Ascending aorta (tissue), 2 donors: ENCODE results near the gene DAB1. TPM values are rescaled to one million over a fixed set of nuclear protein-coding genes. Genes with fewer than 3 reads are reported as not detected.

Source experiments
- DNase-seq, 2 donors: peaks; one replicate each; pipeline ENCODE4 v3.0.0-alpha.2; 2019; ENCODE audit warnings: low spot score in 2 of 2
- H3K27ac ChIP-seq, 2 donors: fragments of 200-600 bp; sonication (generic); one replicate each; pipeline ENCODE4 v1.5.1; 2016 to 2017; ENCODE audit warnings: mild to moderate bottlenecking in 1 of 2
- H3K27me3 ChIP-seq: fragments of 200-600 bp; sonication (generic); one replicate; pipeline ENCODE4 v1.5.1; 2017
- H3K36me3 ChIP-seq, 2 donors: fragments of 200-600 bp; sonication (generic); one replicate each; pipeline ENCODE4 v1.5.1; 2016
- H3K4me1 ChIP-seq, 2 donors: fragments of 200-600 bp; sonication (generic); one replicate each; pipeline ENCODE4 v1.5.1; 2016 to 2017; ENCODE audit warnings: mild to moderate bottlenecking in 1 of 2
- H3K4me3 ChIP-seq, 2 donors: fragments of 200-600 bp; sonication (generic); one replicate each; pipeline ENCODE4 v1.5.1; 2016 to 2017; ENCODE audit warnings: mild to moderate bottlenecking in 1 of 2
- H3K9me3 ChIP-seq, 2 donors: fragments of 200-600 bp; sonication (generic); one replicate each; pipeline ENCODE4 v1.5.1; 2016
- intact Hi-C: fragments of 100-400 bp; cut with DNase I; formaldehyde crosslinking; loops from one replicate; pipeline ENCODE4 v1.15.1; 2023
- total RNA-seq: library from RNA; depleted of rRNA; stranded (reverse); fragments of >200 nt; gene quantifications from one replicate; pipeline ENCODE4 v1.1.0, GENCODE V29; 2016
- TF ChIP-seq, protein P1 (sequence below), 3 experiments: fragments of 200-600 bp in 2 of 3; fragments of 450-650 bp in 1 of 3; sonication (generic) in 2 of 3; IDR thresholded peaks; one replicate each; pipeline ENCODE4 v1.5.1; 2016 to 2019; ENCODE audit warnings: antibody characterized with exemption in 3 of 3, mild to moderate bottlenecking in 1 of 3, moderate library complexity in 1 of 3

Gene DAB1
- total RNA-seq, 1 donor from 2014 or later = not detected

DNA sequence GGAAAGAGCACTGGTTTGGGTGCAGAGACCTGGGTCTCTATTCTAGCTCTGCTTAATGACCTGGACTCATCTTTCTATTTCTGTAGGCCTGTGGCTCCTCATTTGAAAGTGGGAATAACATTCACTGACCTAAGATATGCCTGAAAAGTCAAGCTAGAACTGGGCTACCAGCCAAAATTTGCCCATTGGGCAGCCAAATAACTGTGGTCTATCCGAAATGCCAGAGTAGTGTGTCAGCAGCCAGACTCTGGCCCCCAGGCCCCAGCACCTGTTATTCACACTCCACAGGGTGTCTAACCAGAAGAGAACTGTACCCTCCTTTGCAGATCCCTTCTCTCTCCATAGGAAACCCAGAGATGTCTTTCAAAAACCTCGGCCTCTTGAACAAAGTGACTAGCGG, 12.6 kb downstream of the DAB1 start:
- Histone ChIP-seq H3K27ac (no peak overlapping the region), H3K4me3 (no peak overlapping the region), H3K36me3 (no peaks in the 10 kb centered on the region), H3K9me3 (peaks cover 0 to 5% of the 10 kb centered on the region in 2 donors), H3K4me1 (no peaks in the 10 kb centered on the region), H3K27me3 (no peaks in the 10 kb centered on the region)
- intact Hi-C loops = no loop called here
- no peak for DNase-seq
- TF ChIP-seq, protein P1, sequence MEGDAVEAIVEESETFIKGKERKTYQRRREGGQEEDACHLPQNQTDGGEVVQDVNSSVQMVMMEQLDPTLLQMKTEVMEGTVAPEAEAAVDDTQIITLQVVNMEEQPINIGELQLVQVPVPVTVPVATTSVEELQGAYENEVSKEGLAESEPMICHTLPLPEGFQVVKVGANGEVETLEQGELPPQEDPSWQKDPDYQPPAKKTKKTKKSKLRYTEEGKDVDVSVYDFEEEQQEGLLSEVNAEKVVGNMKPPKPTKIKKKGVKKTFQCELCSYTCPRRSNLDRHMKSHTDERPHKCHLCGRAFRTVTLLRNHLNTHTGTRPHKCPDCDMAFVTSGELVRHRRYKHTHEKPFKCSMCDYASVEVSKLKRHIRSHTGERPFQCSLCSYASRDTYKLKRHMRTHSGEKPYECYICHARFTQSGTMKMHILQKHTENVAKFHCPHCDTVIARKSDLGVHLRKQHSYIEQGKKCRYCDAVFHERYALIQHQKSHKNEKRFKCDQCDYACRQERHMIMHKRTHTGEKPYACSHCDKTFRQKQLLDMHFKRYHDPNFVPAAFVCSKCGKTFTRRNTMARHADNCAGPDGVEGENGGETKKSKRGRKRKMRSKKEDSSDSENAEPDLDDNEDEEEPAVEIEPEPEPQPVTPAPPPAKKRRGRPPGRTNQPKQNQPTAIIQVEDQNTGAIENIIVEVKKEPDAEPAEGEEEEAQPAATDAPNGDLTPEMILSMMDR (IDR thresholded peaks at IDR 0.05) = no peak

DNA sequence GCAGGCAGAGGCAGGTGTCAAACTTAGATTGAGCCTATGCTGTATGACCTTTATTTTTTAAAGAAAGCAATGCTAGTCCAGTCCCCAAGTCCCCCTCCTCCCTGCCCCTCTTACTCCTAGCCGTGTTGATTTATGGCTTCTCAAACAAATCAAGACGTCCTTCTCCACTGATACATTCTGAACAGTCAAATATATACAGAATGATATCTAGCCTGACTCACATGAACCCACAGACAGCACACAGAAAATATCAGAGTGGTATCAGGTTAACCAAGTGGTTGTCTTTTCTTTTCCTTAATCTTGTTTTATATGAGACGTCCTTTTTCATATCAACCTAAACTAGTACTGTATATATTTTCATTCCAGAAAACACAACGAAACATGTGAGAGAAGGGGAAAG, 13.4 kb downstream of the DAB1 start:
- Histone ChIP-seq H3K4me3 (no peak overlapping the region), H3K27ac (no peak overlapping the region), H3K4me1 (no peaks in the 10 kb centered on the region), H3K9me3 (peaks cover 0 to 5% of the 10 kb centered on the region in 2 donors), H3K27me3 (no peaks in the 10 kb centered on the region), H3K36me3 (no peaks in the 10 kb centered on the region)
- TF ChIP-seq, protein P1 (IDR thresholded peaks at IDR 0.05) = no peak
- intact Hi-C loops = no loop called here
- no peak for DNase-seq

DNA sequence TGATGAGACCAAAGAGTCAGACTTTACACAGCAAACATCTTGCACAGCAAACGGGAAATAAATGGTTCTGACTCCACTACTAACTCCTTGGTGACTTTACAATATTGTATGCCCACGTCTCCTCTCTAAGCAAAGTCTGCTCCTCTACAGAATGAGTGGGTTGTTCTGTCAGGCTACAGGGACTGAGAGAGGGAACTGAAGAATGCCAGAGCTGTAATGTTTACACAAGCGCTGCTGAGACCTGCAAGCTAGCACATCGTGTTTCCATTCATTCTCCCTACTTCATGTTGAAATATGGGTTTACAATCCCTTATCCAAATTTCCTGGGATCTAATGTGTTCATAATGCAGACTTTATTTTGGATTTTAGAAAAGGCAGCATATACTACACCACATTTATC, 15.9 kb downstream of the DAB1 start:
- H3K27me3 ChIP-seq = no peaks in the 10 kb centered on the region

DNA sequence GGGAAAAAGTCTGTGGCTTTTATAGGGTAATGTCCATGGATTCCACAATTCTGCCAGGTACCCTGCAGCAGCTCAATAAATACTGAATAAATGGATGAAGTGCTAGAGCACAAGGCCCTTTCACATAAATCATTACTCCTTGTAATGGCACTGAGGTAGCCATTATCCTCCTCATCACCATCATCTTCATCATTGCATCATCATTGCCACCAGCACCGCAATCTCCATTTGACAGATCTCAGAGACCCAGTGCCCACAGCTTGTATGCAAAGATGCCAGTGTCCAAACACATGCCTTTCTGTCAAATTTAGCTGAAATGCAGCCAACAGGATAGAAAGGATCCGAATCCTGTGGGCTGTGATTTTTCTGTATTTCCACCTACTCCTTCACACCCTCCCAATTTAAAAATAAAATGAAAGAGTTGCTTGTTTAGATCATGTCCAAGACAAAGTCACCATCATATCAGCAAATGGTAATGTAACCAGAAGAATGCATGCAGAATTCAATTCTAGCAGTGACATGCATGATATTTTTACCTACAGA, 17.4 kb downstream of the DAB1 start:
- Histone ChIP-seq H3K4me1 (no peaks in the 10 kb centered on the region), H3K27me3 (no peaks in the 10 kb centered on the region), H3K27ac (no peak overlapping the region), H3K4me3 (no peak overlapping the region), H3K36me3 (no peaks in the 10 kb centered on the region), H3K9me3 (no peaks in the 10 kb centered on the region)
- DNase-seq = no peak
- intact Hi-C loops = loop anchor here (10.0 kb wide), 1 partner anchor 152 kb away; no protein-coding TSS in a partner anchor
- TF ChIP-seq, protein P1 (IDR thresholded peaks at IDR 0.05) = no peak

More for the DNA sequence above, 15.9 kb downstream of the DAB1 start:
- intact Hi-C loops = loop anchor here (10.0 kb wide), 1 partner anchor 153 kb away; no protein-coding TSS in a partner anchor
- H3K4me1 ChIP-seq = no peaks in the 10 kb centered on the region
- no peak overlapping the region for H3K4me3 ChIP-seq
- TF ChIP-seq, protein P1 (IDR thresholded peaks at IDR 0.05) = no peak
- H3K36me3 ChIP-seq = no peaks in the 10 kb centered on the region
- H3K9me3 ChIP-seq = peaks cover 0 to 2% of the 10 kb centered on the region in 2 donors
- no peak for DNase-seq
- H3K27ac ChIP-seq = no peak overlapping the region

DNA sequence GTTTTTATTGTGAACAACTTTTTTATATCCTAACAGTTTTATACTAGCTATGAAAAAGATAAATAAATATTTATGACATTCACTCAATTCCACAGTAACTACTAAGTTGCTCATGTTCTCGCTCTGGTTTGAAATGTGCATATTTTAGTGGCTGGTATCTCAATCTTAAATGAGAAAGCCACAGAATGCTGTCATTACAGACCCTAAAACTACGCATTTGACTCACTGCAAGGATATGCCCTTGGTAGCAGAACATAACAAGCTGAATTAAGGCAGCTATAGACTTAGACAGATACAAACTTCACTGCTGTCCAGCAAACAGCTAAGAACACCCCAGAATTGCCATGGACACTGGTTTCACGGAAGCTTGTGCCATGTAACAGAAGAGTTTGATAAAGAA, 19.0 kb downstream of the DAB1 start:
- Histone ChIP-seq H3K4me1 (no peaks in the 10 kb centered on the region), H3K27me3 (no peaks in the 10 kb centered on the region), H3K9me3 (no peaks in the 10 kb centered on the region), H3K27ac (no peak overlapping the region), H3K4me3 (no peak overlapping the region), H3K36me3 (no peaks in the 10 kb centered on the region)
- intact Hi-C loops = loop anchor here (10.0 kb wide), 1 partner anchor 150 kb away; no protein-coding TSS in a partner anchor
- TF ChIP-seq, protein P1 (IDR thresholded peaks at IDR 0.05) = no peak
- DNase-seq = no peak
